HCT116 (cell line): ENCODE data around the gene RNF141. TPM values are rescaled to one million over a fixed set of nuclear protein-coding genes. Genes with fewer than 3 reads are reported as not detected.
A peak's percentile ranks its signal among the peaks of the same experiment; 100 is the strongest.

Source experiments
- ATAC-seq: fragments of 200-7000 bp; cut with Tn5 transposase; 2 replicates; pipeline ENCODE4 v1.9.1; 2020; ENCODE audit warnings: mild to moderate bottlenecking, moderate library complexity
- BruUV-seq: library from RNA; stranded (reverse); fragments of 400-500 nt; replicated peaks from 2 replicates; lab custom pipeline; 2021; lab: Mats Ljungman, UMichigan
- CTCF ChIA-PET: fragments of 300-600 bp; sonication (Branson Sonifier 250); formaldehyde crosslinking; loops from one replicate; lab custom pipeline; 2021; ENCODE audit warnings: antibody characterized with exemption; lab: Charles Lee
- POLR2A ChIA-PET: fragments of 300-600, 350-600 bp; sonication (Branson Sonifier 250); formaldehyde crosslinking; loops from one replicate; lab custom pipeline; 2021; ENCODE audit warnings: antibody characterized with exemption; lab: Charles Lee
- RAD21 ChIA-PET, 2 experiments: fragments of 300-600 bp; sonication (Branson Sonifier 250); formaldehyde crosslinking; loops; one replicate each; lab custom pipeline; 2023; ENCODE audit warnings: low total read pairs in 2 of 2; ENCODE audit not compliant: uncharacterized antibody in 2 of 2, unreplicated experiment in 2 of 2, low non-redundant PET in 1 of 2; lab: Charles Lee
- DNase-seq: peaks from one replicate; pipeline ENCODE4 v3.0.0-alpha.2; 2010; ENCODE audit warnings: low read depth, low spot score
- H2AFZ ChIP-seq: fragments of 200-600 bp; shearing (Covaris generic), sonication (generic); 2 replicates; pipeline ENCODE4 v1.6.1; 2017; ENCODE audit warnings: low read depth, mixed run types, mixed read lengths, antibody characterized with exemption, low read length; ENCODE audit not compliant: poor library complexity, severe bottlenecking
- H3K27ac ChIP-seq: 2 replicates; pipeline ENCODE4 v1.5.1; 2012; ENCODE audit warnings: low read depth, low read length
- H3K27me3 ChIP-seq: fragments of 200-600 bp; sonication (generic); 2 replicates; pipeline ENCODE4 v1.6.1; 2016; ENCODE audit warnings: mixed run types, low read length, mixed read lengths; ENCODE audit not compliant: insufficient read depth
- H3K36me3 ChIP-seq, 2 experiments: fragments of 200-500 bp in 1 of 2; fragments of 200-600 bp in 1 of 2; sonication (Bioruptor generic) in 1 of 2; sonication (generic) in 1 of 2; 2 replicates each; pipeline versions ENCODE4 v1.5.1 to v1.6.1; 2014 to 2016; ENCODE audit warnings: low read length in 2 of 2, inconsistent platforms in 1 of 2, mixed read lengths in 1 of 2, mixed run types in 1 of 2; ENCODE audit not compliant: insufficient read depth in 2 of 2, control insufficient read depth in 1 of 2
- H3K4me1 ChIP-seq, 2 experiments: fragments of 200-600 bp in 1 of 2; sonication (generic) in 1 of 2; 2 replicates each; pipeline versions ENCODE4 v1.5.1 to v1.6.1; 2012 to 2017; ENCODE audit warnings: low read length in 2 of 2, inconsistent platforms in 1 of 2, mild to moderate bottlenecking in 1 of 2, mixed read lengths in 1 of 2, mixed run types in 1 of 2, moderate library complexity in 1 of 2; ENCODE audit not compliant: insufficient read depth in 2 of 2, control insufficient read depth in 1 of 2
- H3K4me2 ChIP-seq: fragments of 200-600 bp; sonication (generic); 2 replicates; pipeline ENCODE4 v1.6.1; 2017; ENCODE audit warnings: mixed run types, low read length, mixed read lengths
- H3K4me3 ChIP-seq, 2 experiments: fragments of 200-600 bp in 1 of 2; sonication (generic) in 1 of 2; replicated peaks in 1 of 2; 2 replicates each; pipeline ENCODE4 v1.5.1; 2011 to 2016; ENCODE audit warnings: low read length in 2 of 2, control low read depth in 1 of 2, low read depth in 1 of 2, mild to moderate bottlenecking in 1 of 2, mixed read lengths in 1 of 2, mixed run types in 1 of 2
- H3K79me2 ChIP-seq: fragments of 200-600 bp; sonication (generic); 2 replicates; pipeline ENCODE4 v1.6.1; 2017; ENCODE audit warnings: mild to moderate bottlenecking, mixed run types, low read length, moderate library complexity, mixed read lengths; ENCODE audit not compliant: insufficient read depth
- H3K9ac ChIP-seq: fragments of 200-600 bp; sonication (generic); 2 replicates; pipeline ENCODE4 v1.6.1; 2016; ENCODE audit warnings: low read length, mixed read lengths
- H3K9me2 ChIP-seq: fragments of 200-600 bp; sonication (generic), shearing (Covaris generic); 2 replicates; pipeline ENCODE4 v1.6.1; 2017; ENCODE audit warnings: mixed run types, mild to moderate bottlenecking, moderate library complexity; ENCODE audit not compliant: insufficient read depth
- H3K9me3 ChIP-seq, 2 experiments: fragments of 200-500 bp in 1 of 2; fragments of 200-600 bp in 1 of 2; sonication (Bioruptor generic) in 1 of 2; sonication (generic) in 1 of 2; 2 replicates each; pipeline ENCODE4 v1.6.1; 2014 to 2017; ENCODE audit warnings: low read length in 2 of 2, mixed read lengths in 2 of 2, inconsistent platforms in 1 of 2, low read depth in 1 of 2, mild to moderate bottlenecking in 1 of 2, mixed run types in 1 of 2, moderate library complexity in 1 of 2; ENCODE audit not compliant: control insufficient read depth in 1 of 2, insufficient read depth in 1 of 2
- H4K20me1 ChIP-seq: fragments of 200-600 bp; sonication (generic), shearing (Covaris generic); 2 replicates; pipeline ENCODE4 v1.6.1; 2017; ENCODE audit warnings: mixed run types, mild to moderate bottlenecking, moderate library complexity; ENCODE audit not compliant: insufficient read depth
- CEBPB ChIP-seq: IDR thresholded peaks from 2 replicates; pipeline ENCODE4 v1.6.1; 2012; ENCODE audit warnings: low read depth
- ELF1 ChIP-seq: IDR thresholded peaks from 2 replicates; pipeline ENCODE4 v1.6.1; 2012; ENCODE audit warnings: low read depth, borderline replicate concordance
- JUND ChIP-seq: IDR thresholded peaks from 2 replicates; pipeline ENCODE4 v1.6.1; 2012
- MAX ChIP-seq: IDR thresholded peaks from 2 replicates; pipeline ENCODE4 v1.6.1; 2012
- POLR2AphosphoS5 ChIP-seq: IDR thresholded peaks from 2 replicates; pipeline ENCODE4 v1.6.1; 2011; ENCODE audit warnings: mild to moderate bottlenecking, low read depth, low read length, moderate library complexity
- RAD21 ChIP-seq: IDR thresholded peaks from 2 replicates; pipeline ENCODE4 v1.6.1; 2012; ENCODE audit warnings: low read depth, mild to moderate bottlenecking
- SIN3A ChIP-seq: IDR thresholded peaks from 2 replicates; pipeline ENCODE4 v1.6.1; 2012; ENCODE audit warnings: low read depth
- SP1 ChIP-seq: IDR thresholded peaks from 2 replicates; pipeline ENCODE4 v1.6.1; 2012; ENCODE audit warnings: low read depth
- TCF7L2 ChIP-seq: IDR thresholded peaks from 2 replicates; pipeline ENCODE4 v1.7.0; 2011; ENCODE audit warnings: borderline replicate concordance, inconsistent platforms; ENCODE audit not compliant: insufficient read depth, insufficient read length; ENCODE audit errors: extremely low read depth
- YY1 ChIP-seq: IDR thresholded peaks from 2 replicates; pipeline ENCODE4 v1.6.1; 2011; ENCODE audit warnings: low read length, low read depth, moderate library complexity, mild to moderate bottlenecking; ENCODE audit not compliant: insufficient replicate concordance; ENCODE audit errors: extremely low read depth
- ZBTB33 ChIP-seq: IDR thresholded peaks from 2 replicates; pipeline ENCODE4 v1.6.1; 2011; ENCODE audit warnings: mild to moderate bottlenecking, low read length, moderate library complexity; ENCODE audit not compliant: insufficient replicate concordance; ENCODE audit errors: extremely low read depth
- intact Hi-C: fragments of 100-400 bp; cut with micrococcal nuclease; formaldehyde crosslinking; loops from 2 replicates; pipeline ENCODE4 v1.10.0; 2022
- total RNA-seq: library from RNA; stranded (reverse); gene quantifications from one replicate; pipeline ENCODE4 v1.2.1, GENCODE V29; 2021; ENCODE audit not compliant: unreplicated experiment

Gene RNF141
- total RNA-seq, 1 experiment from 2014 or later = 133 TPM

- Histone ChIP-seq H3K9me3 (no peaks in the 10 kb centered on the region), H4K20me1 (no peaks in the 10 kb centered on the region), H3K79me2 (peaks cover 68% of the 10 kb centered on the region), H3K9me2 (no peaks in the 10 kb centered on the region), H3K27me3 (no peaks in the 10 kb centered on the region), H3K4me3 (no peak overlapping the region), H3K36me3 (peaks cover 16 to 69% of the 10 kb centered on the region in 2 experiments), H2AFZ (no peak overlapping the region), H3K4me1 (peaks cover 41 to 71% of the 10 kb centered on the region in 2 experiments), H3K27ac (no peak overlapping the region), H3K4me2 (no peak overlapping the region), H3K9ac (no peak overlapping the region)
- POLR2A ChIA-PET = no interaction called here
- no TSS peak for BruUV-seq
- TF ChIP-seq SIN3A (no peak), TCF7L2 (no peak)
- CTCF ChIA-PET = no interaction called here
- RAD21 ChIA-PET = no interaction called here
- ATAC-seq = no peak
- intact Hi-C loops = no loop called here
- DNase-seq = no peak
These were observed 16.5 kb downstream of the RNF141 start for GRCh38 chr11:10524471-10524870.

- H3K4me1 ChIP-seq = peaks cover 25 to 68% of the 10 kb centered on the region in 2 experiments
- H3K9me2 ChIP-seq = no peaks in the 10 kb centered on the region
- RAD21 ChIA-PET = no interaction called here
- TF ChIP-seq YY1 = no peak
- no peak for TF ChIP-seq ELF1
- no peak for TF ChIP-seq ZBTB33
- no peak for TF ChIP-seq POLR2AphosphoS5
- no peak for TF ChIP-seq RAD21
- no peak for TF ChIP-seq TCF7L2
- no peak for TF ChIP-seq MAX
- no peak for TF ChIP-seq CEBPB
- no peak for TF ChIP-seq JUND
- no peak for TF ChIP-seq SP1
- DNase-seq (no peak), ATAC-seq (no peak)
- H3K4me3 ChIP-seq = no peak overlapping the region
- POLR2A ChIA-PET = no interaction called here
- CTCF ChIA-PET = interaction anchor here (1.0 kb wide), 1 partner anchor 8 kb away, joined by 3 read pairs; no protein-coding TSS in a partner anchor
- H3K27ac ChIP-seq = peak overlapping the region; percentile 12; the same call in 1 of the 2 replicates
- H3K79me2 ChIP-seq = peaks cover 73% of the 10 kb centered on the region
- no TSS peak for BruUV-seq
- no peak overlapping the region for H3K9ac ChIP-seq
- H3K4me2 ChIP-seq = no peak overlapping the region
- peaks cover 21 to 63% of the 10 kb centered on the region in 2 experiments for H3K36me3 ChIP-seq
- intact Hi-C loops = no loop called here
- H3K27me3 ChIP-seq = no peaks in the 10 kb centered on the region
- no peaks in the 10 kb centered on the region for H4K20me1 ChIP-seq
- no peak overlapping the region for H2AFZ ChIP-seq
- H3K9me3 ChIP-seq = no peaks in the 10 kb centered on the region
These were observed 18.1 kb downstream of the RNF141 start for GRCh38 chr11:10522921-10523320.
